Measurements from ENCODE around the gene LAMA4. TPM values are rescaled to one million over a fixed set of nuclear protein-coding genes. Genes with fewer than 3 reads are reported as not detected.

Gene LAMA4
- total RNA-seq, 1 experiment from 2014 or later, result 1.1 TPM

GRCh38 chr6:112291161-112291762 lies 36.9 kb upstream of the LAMA4 start:
- no peak overlapping the region for H2AK5ac ChIP-seq (ENCODE audit: insufficient read length, low read length)
- peaks cover 9 to 10% of the 10 kb centered on the region in 2 experiments for H3K4me1 Mint-ChIP-seq

More at GRCh38 chr6:112291161-112291762, 36.9 kb upstream of the LAMA4 start:
- Histone ChIP-seq H3K9ac (ENCODE audit: extremely low read depth, insufficient read length, low read length) (no peak overlapping the region), H4K5ac (ENCODE audit: insufficient read length, low read depth, low read length) (no peak overlapping the region), H3K23me2 (ENCODE audit: insufficient read length, low read depth, low read length, poor library complexity, severe bottlenecking) (no peaks in the 10 kb centered on the region), H2BK12ac (ENCODE audit: insufficient read length, low read depth, low read length) (no peak overlapping the region), H3K23ac (ENCODE audit: insufficient read length, low read depth, low read length) (no peak overlapping the region), H2BK15ac (ENCODE audit: low read depth, low read length) (no peak overlapping the region), H3K27ac (ENCODE audit: insufficient read length, low read depth, low read length) (no peak overlapping the region), H3K79me2 (ENCODE audit: insufficient read depth, low read length) (no peaks in the 10 kb centered on the region), H3T11ph (ENCODE audit: low read length) (no peak overlapping the region), H2BK20ac (ENCODE audit: low read depth, low read length, poor library complexity, severe bottlenecking) (no peak overlapping the region), H3K56ac (ENCODE audit: insufficient read length, low read depth, low read length) (no peak overlapping the region), H2BK120ac (ENCODE audit: low read depth, low read length, poor library complexity, severe bottlenecking) (no peak overlapping the region), H3K9me3 (ENCODE audit: control insufficient read depth, low read depth, low read length) (no peaks in the 10 kb centered on the region), H3K4me2 (ENCODE audit: insufficient read depth, insufficient read length, low read length) (no peak overlapping the region), H3K27me3 (ENCODE audit: insufficient read depth, low read length) (no peaks in the 10 kb centered on the region), H2AFZ (ENCODE audit: low read length) (no peak overlapping the region), H3K4me1 (ENCODE audit: insufficient read depth, low read length) (no peaks in the 10 kb centered on the region; the same call in 1 of the 2 replicates), H2BK5ac (ENCODE audit: insufficient read length, low read length) (no peak overlapping the region), H3K79me1 (ENCODE audit: insufficient read depth, low read depth, low read length, poor library complexity, severe bottlenecking) (no peaks in the 10 kb centered on the region), H4K20me1 (ENCODE audit: control insufficient read depth, insufficient read depth, insufficient read length) (no peaks in the 10 kb centered on the region), H3K18ac (ENCODE audit: insufficient read length, low read depth, low read length) (no peak overlapping the region), H4K8ac (replicated peaks; ENCODE audit: insufficient read length, low read depth, low read length) (no peak overlapping the region), H3K4ac (ENCODE audit: low read depth, low read length) (no peak overlapping the region), H4K91ac (ENCODE audit: insufficient read length, low read depth, low read length) (no peak overlapping the region), H3K14ac (ENCODE audit: insufficient read depth, low read length) (no peak overlapping the region)
- H3K27ac Mint-ChIP-seq, result no peak overlapping the region
- DNase-seq, result no peak
- no CpG with 5 or more reads among the region's 1 CpG for WGBS (ENCODE audit: extremely low coverage, insufficient read length, low lambda C conversion rate)
- no peaks in the 10 kb centered on the region for H3K36me3 Mint-ChIP-seq (ENCODE audit: insufficient read depth in 1 of 3, low read depth in 3 of 3)
- H3K27me3 Mint-ChIP-seq (ENCODE audit: low read depth), result no peaks in the 10 kb centered on the region; the same call in 1 of the 2 replicates
- H3K4me3 Mint-ChIP-seq, result no peak overlapping the region
- H3K9me3 Mint-ChIP-seq, result no peaks in the 10 kb centered on the region
- no peak for TF ChIP-seq CTCF (conservative IDR thresholded peaks at IDR 0.05)
